Activated CD4-positive, alpha-beta T cell treated with anti-CD3 and anti-CD28 coated beads for 4 hours (primary cell): ENCODE results near the gene RNU6-1.

Experiments
- DNase-seq, 2 donors: peaks; one replicate each; pipeline ENCODE4 v3.0.0-alpha.2; 2020

RNU6-1 gene

GRCh38 chr15:67839929-67840748 lies at the start of gene RNU6-1:
RNU6-1 (minus strand) TSS chr15:67840045.
- DNase-seq, result peak; percentile 95

GRCh38 chr15:67887776-67888175 lies 47.9 kb upstream of the RNU6-1 start:
- no peak for DNase-seq

GRCh38 chr15:67885861-67886260 lies 46.0 kb upstream of the RNU6-1 start:
- no peak for DNase-seq

GRCh38 chr15:67885175-67885523 lies 45.3 kb upstream of the RNU6-1 start:
- no peak for DNase-seq

GRCh38 chr15:67884514-67885174 lies 44.8 kb upstream of the RNU6-1 start:
- peak; percentile 57 to 67 for DNase-seq

- no peak for DNase-seq
Observed at GRCh38 chr15:67884009-67884408, 44.2 kb upstream of the RNU6-1 start.

GRCh38 chr15:67883234-67883773 lies 43.5 kb upstream of the RNU6-1 start:
- no peak for DNase-seq

GRCh38 chr15:67882487-67883233 lies 42.8 kb upstream of the RNU6-1 start:
- DNase-seq, result no peak

- DNase-seq, result no peak
Observed at GRCh38 chr15:67880651-67881182, 40.9 kb upstream of the RNU6-1 start.

GRCh38 chr15:67879440-67880129 lies 39.7 kb upstream of the RNU6-1 start:
- DNase-seq, result no peak

- DNase-seq, result no peak
Observed at GRCh38 chr15:67878712-67879206, 38.9 kb upstream of the RNU6-1 start.

GRCh38 chr15:67873777-67874176 lies 33.9 kb upstream of the RNU6-1 start:
- DNase-seq, result no peak

GRCh38 chr15:67870868-67871408 lies 31.1 kb upstream of the RNU6-1 start:
- DNase-seq, result no peak

- DNase-seq, result peak in 1 of 2 donors; percentile 9
Observed at GRCh38 chr15:67869701-67870100, 29.9 kb upstream of the RNU6-1 start.

- no peak for DNase-seq
Observed at GRCh38 chr15:67865766-67866165, 25.9 kb upstream of the RNU6-1 start.

- DNase-seq, result no peak
Observed at GRCh38 chr15:67865331-67865730, 25.5 kb upstream of the RNU6-1 start.

GRCh38 chr15:67863442-67863987 lies 23.7 kb upstream of the RNU6-1 start:
- DNase-seq, result peak; percentile 64 to 70

GRCh38 chr15:67862750-67863441 lies 23.1 kb upstream of the RNU6-1 start:
- no peak for DNase-seq

- DNase-seq, result no peak
Observed at GRCh38 chr15:67861983-67862382, 22.1 kb upstream of the RNU6-1 start.

- no peak for DNase-seq
Observed at GRCh38 chr15:67859331-67859946, 19.6 kb upstream of the RNU6-1 start.

- DNase-seq, result no peak
Observed at GRCh38 chr15:67857220-67857619, 17.4 kb upstream of the RNU6-1 start.
